ENCODE measurements around the gene IL20.

The IL20 gene, protein sequence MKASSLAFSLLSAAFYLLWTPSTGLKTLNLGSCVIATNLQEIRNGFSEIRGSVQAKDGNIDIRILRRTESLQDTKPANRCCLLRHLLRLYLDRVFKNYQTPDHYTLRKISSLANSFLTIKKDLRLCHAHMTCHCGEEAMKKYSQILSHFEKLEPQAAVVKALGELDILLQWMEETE

DNA sequence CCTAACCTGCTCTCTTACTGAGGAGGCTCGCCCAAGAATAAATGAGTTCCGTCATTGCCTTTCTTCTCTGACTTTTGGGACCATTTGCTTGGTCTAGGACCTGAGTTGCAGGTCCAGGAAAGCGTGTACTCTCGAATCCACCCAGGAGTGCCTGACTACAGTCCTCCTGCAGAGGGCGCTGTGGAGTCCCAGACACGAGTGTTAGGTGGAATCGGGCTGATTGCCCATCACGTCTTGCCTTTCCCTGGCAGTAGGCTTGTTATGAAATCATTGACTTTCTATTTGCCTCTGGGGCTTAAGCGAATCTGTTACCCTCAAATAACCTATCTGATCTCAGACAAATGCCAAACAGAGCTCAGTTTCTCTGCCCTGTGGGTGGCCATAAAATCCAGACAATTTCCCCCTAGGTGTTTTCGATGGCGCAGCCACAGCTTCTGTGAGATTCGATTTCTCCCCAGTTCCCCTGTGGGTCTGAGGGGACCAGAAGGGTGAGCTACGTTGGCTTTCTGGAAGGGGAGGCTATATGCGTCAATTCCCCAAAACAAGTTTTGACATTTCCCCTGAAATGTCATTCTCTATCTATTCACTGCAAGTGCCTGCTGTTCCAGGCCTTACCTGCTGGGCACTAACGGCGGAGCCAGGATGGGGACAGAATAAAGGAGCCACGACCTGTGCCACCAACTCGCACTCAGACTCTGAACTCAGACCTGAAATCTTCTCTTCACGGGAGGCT lies at the start of gene IL20:
Gene IL20, plus strand, starts transcription at position 685 of the 733 bp plus-strand sequence. CDS start 230 bp downstream, outside the sequence.
- DNase-seq (ENCODE audit: low read depth in 1 of 2, low spot score in 1 of 2) = peak; percentile 70 to 80

DNA sequence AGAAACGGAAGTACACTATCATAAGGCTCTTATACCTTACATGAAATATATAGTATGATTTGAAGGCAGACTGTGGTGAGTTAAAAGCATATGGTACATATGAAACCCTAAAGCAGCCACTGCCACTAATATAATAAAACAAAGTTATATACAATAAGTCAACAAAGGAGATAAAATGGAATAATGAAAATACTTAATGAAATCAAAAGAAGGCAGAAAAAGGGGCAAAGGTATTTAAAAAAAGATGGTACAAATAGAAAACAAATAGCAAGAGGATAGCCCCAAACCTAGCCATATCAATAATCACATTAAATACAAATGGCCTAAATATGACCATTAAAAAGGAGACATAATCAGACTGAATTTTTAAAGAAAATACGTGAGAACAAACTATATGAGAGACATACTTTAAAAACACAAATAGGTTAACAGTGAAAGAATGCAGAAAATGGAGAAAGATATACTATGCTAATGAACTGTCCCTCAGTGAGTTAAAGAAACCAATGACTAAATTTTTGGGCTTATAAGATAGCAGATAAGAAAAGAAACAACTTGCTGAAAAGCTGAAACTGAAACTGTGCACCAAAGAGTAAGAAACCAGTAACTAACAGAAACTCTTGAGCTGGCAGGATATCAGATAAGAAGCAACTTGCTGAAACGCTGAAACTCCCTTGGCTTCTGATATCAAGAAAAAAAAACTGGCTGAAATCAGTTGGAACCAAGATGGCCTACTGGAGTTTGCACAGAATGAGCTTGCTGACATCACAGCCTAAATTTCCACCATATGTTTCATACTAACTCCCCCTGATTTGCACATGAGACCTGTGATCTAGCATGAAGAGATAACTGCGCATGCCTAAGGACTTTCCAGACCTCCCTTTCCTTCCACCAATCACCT lies 48.8 kb upstream of the IL20 start:
- DNase-seq (ENCODE audit: low read depth in 1 of 2, low spot score in 1 of 2) = no peak

DNA sequence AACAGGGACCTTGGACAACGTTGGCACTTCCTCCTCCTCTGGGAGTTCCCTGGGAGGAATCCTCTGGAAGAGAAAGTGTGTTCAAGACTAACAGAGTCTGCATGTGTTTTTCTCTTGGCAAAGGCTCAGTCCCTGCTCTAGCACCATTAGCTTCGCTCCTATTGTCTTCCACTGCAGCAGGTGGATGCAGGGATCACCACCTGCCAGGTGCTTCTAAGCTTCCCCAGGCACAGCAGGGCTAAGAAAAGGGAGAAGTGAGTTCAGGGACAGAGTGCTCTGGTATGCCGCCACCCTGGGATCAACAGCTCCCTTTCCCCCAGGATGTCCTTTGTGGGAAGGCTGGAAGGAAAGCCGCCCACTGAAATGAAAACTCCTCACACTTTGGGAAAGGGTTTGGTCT lies 43.9 kb upstream of the IL20 start:
- DNase-seq (ENCODE audit: low read depth in 1 of 2, low spot score in 1 of 2) = no peak

DNA sequence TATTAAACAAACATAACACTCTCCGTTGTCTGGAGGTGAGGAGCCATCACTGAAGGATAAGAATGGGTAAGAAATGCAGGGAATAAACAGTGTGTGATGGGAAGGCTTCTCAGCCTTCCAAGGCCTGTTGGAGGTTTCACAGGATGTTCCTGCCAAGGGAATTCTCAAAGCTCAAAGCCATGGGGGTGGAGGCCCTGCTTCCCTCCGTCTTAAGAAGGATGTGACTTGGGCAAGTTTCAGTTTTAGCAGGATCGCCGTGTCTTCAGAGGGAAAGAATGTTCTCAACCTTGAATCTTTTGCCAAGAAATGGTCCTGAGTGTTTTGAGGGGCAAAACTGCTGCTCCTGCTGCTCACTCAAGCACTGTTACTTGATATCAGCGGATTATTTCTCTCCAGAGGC lies 41.7 kb upstream of the IL20 start:
- no peak for DNase-seq (ENCODE audit: low read depth in 1 of 2, low spot score in 1 of 2)

DNA sequence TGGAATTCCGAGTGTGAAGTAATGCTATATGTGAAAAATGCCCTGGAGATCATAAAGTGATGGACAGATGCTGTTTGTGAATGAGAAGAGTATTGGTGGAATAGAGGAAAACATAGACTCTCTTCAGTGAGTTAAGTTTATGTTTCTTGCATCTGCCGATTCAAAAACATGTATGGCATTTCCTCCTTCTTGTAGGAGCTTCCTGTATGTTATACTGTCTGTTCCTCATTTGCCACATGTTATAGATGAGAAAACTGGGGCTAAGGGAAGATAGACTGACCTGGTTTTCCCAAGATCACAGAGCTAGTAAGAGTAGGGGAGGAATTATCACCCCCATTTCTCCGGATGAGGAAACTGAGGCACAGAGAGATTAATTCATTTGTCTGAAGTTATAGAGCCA lies 41.1 kb upstream of the IL20 start:
- no peak for DNase-seq (ENCODE audit: low read depth in 1 of 2, low spot score in 1 of 2)

DNA sequence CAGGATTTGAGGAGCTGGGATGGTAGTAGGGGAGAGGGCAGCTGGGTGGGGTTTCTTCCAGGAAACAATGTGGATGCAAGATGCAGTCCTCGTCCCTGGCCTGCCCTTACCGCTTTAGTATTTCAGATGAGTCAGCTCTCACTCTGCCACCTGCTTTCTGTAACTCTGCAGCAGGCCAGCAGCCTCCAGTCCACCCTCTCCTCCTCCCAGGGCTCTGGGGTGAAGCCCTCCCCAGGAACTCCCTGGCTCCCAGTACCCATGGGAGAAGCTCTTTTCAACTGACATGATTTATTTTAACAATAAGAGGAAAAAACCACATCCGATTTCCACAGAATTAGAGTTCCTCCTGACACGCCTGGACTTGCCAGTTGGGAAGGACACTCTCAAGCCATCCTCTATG lies 39.0 kb upstream of the IL20 start:
- DNase-seq (ENCODE audit: low read depth in 1 of 2, low spot score in 1 of 2) = no peak

DNA sequence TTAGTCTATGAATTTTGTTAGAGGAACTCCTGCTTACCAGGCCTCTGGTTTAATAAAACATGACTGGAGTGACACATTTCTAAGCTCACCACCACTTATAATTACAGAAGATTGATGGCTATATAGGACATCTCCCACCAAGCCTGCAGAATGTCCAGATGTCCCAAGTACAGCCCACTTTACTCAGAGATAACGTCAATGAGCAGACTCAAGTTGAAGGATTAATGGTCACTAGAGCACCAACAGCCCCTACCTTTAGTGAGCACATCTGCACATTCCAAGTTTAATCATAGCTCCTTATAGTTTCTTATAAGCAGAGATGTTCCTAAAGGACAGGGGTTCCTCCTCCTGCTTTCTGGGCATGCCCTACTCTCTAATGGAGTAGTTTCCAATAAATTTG lies 37.4 kb upstream of the IL20 start:
- no peak for DNase-seq (ENCODE audit: low read depth in 1 of 2, low spot score in 1 of 2)

DNA sequence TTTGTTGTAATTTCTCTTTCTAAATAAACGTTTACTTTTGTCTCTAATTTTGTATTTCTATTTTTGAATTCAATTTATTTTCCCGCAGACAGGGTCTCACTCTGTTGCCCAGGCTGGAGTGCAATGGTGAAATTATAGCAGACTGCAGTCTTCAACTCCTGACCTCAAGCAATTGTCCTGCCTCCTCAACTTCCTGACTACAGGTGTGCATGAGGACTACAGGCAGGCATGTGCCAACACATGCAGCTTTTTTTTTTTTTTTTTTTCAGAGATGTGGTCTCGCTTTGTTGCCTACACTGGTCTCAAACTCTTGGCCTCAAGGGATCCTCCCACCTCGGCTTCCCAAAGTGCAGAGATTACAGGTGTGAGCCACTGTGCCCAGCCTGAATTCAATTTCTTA lies 36.7 kb upstream of the IL20 start:
- DNase-seq (ENCODE audit: low read depth in 1 of 2, low spot score in 1 of 2) = no peak

DNA sequence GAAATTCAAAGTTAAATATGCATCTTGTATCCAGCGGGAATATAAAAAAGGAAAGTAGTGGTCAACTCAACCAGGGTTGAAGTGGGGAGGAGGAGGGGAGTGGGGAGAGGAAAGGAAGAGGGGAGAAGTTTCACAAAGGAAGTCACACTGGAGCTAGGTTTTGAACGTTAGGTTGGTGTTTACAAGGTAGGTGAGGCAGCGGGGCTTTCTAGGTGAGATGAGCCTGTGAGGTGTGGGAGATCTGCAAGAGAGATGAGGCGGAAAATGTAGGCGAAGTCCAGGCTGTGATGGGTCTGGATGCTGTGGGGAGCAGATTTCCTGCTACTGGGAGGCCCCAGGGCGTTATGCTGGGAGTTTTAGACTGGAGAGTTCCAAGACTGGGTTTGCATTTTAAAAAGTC lies 36.1 kb upstream of the IL20 start:
- DNase-seq (ENCODE audit: low read depth in 1 of 2, low spot score in 1 of 2) = no peak

DNA sequence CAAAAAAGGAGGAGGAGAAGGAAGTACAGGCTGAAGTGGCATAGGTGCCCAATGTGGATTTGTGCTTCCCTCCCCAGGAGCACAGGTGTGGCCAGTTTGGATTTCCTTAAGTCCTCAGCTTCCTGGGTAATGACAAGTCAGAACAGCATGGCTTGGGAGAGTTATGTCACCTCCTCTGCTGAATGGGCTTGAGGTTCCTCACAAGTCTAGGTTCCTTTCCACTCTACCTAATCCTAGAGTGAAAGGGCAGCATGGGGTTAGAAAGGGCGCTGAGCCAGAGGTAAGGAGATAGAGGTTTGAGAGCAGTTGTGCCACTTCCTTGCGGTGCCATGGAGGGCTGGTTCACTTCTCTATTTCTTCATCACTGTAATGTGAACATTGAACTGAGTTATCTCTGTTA lies 35.5 kb upstream of the IL20 start:
- no peak for DNase-seq (ENCODE audit: low read depth in 1 of 2, low spot score in 1 of 2)

DNA sequence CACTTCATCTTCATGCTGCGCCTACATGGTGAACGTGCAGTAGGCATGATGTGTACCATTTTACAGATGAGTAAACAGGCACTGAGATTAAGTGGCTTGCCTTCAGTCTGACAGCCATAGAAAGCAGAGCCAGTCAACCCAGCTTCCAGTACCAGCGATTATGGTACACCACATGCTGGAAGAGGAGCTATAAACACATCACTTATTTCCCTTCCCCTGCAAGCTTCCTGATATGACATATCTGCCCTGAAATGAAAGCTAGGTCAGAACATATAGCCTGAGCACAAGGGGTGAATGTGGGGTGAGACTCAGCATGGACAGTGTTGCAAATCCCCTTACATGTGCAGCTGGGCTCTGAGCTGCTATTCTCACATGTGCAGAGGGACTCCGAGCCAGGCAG lies 33.8 kb upstream of the IL20 start:
- DNase-seq (ENCODE audit: low read depth in 1 of 2, low spot score in 1 of 2) = no peak

DNA sequence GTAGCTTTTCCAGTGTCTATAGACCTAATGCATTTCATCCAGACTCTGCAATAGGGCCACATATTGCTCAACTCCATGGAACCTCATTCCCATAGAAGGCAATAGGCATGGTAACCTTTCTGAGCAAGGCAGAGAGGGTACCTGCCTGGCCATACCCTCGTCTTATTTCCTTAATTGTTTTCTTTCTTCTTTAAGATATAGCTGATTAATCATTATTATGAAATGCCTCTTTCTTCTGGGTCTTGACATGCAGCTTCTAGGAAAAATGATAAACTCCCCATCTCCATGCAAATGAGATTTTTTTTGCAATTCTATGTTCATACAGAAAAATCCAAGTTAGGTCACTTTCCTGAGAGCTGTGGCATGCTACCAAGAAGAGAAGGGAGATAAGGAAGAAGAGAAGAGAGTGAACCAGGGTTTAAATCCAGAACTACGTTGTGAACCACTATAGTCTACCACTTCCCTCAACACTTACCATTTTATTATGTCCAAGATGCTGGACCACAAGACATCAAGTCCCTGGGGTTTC lies 33.0 kb upstream of the IL20 start:
- no peak for DNase-seq (ENCODE audit: low read depth in 1 of 2, low spot score in 1 of 2)

DNA sequence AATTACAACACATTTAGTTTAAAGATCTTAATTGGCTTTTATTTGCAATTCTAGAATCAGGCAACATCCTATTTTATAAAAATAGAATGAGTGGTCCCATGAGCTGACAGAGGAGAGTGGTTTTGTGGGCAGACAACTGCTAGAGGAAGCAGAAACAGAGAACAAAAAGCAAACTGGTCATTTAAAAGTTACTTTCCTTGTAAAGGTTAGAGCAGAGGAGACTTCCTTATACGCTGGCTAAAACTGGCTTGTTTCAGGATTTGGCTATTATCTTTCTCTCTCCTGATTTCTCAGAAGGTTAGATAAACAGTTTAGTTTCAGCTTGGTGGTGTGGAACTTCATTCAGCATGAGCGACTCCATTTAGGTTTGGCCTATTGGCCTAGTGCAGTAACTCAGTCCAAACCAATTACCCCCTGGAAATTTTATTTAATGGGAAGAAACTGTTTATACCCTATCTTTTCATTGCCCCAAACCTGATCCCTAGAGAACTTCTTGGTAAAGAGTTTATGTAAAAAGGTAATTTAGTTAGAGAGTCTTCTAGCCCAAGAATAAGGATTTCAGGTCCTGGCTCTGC lies 32.2 kb upstream of the IL20 start:
- no peak for DNase-seq (ENCODE audit: low read depth in 1 of 2, low spot score in 1 of 2)

DNA sequence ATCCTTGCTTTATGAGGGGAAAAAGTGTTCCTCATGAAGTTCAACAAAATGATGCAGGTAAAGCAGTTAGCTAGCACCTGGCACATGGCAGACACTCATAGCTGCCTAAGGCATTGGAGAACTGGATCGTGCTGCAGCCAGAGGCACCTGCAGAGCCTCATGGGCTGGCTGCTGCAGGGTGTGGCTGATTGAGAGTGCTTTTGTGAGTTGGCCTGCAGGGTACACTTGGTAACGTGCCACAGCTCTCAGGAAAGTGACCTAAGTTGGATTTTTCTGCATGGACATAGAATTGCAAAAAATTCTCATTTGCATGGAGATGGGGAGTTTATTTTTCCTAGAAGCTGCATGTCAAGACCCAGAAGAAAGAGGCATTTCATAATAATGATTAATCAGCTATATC lies 31.6 kb upstream of the IL20 start:
- no peak for DNase-seq (ENCODE audit: low read depth in 1 of 2, low spot score in 1 of 2)

DNA sequence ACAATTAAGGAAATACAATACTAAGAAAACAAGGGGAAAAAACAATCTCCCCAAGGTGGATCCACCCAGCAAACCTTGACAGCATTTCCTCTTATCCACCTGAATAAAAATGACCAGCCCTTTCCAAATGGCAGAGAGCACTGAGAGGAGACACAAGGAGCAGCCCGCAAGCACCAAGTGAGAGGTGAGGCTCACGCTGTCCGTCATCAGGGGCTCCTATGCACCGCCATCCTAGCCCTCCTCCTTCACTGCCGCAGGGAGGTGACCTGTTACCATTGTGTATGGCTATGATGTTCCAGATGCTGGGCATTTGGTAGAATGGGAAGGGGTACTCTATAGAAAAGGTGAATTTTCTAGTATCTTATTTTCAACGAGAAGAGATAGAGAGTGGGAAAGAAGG lies 31.2 kb upstream of the IL20 start:
- DNase-seq (ENCODE audit: low read depth in 1 of 2, low spot score in 1 of 2) = no peak

DNA sequence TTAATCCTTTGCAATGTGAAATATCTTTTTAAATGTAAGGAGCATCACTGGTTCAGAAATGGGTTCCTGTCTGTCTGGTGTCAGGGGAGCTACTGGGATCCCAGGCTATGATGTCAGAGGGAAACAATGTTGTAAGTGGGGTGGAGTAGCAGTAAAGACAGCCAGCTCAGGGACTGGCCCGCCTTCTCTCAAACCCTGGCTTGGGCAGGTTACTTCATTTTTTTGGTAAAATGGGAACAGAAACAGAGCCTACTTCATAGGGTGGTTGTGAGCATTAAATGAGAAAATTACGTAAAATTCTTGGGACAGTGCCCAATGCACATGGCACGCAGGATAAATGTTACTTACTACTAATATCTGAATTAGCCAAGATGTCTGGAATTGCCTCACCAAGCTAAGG lies 30.7 kb upstream of the IL20 start:
- DNase-seq (ENCODE audit: low read depth in 1 of 2, low spot score in 1 of 2) = no peak

DNA sequence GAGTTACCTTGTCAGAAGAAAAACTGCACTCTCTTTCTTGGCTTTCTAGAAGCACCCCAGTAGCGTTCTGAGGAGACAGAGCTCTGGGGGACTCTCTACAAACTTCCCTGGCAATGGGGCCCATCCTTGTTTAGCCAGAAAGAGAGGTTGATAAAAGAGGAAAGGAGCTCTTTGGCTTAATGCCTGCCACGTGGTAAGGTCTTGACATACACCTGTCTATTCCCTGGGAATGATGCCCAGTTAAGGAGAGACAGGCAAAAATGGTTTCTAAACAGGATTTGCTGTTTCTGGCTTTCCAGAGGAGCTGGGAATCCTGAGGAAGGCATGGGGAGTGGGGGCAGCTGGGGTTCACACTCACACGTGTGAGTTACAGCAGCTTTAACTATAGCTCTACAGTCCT lies 30.2 kb upstream of the IL20 start:
- DNase-seq (ENCODE audit: low read depth in 1 of 2, low spot score in 1 of 2) = no peak

DNA sequence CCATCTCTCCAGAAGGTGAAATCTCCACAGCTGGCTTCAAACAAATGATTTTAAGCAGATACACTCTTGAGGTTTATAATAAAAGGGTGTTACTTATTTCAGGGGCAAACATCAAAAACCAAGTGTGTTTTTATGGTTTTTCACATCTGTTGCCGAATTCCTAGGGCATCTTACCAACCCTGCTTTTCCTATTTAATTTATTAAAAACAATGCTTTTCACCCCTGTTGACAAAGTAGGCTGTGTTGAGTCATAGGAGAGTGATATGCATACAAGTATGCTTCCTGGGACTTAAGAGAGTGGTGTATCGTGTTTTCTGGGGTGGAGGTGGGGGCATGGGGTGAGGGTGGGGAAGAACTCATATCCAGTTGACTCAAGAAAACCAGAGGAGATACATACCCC lies 29.3 kb upstream of the IL20 start:
- DNase-seq (ENCODE audit: low read depth in 1 of 2, low spot score in 1 of 2) = no peak

DNA sequence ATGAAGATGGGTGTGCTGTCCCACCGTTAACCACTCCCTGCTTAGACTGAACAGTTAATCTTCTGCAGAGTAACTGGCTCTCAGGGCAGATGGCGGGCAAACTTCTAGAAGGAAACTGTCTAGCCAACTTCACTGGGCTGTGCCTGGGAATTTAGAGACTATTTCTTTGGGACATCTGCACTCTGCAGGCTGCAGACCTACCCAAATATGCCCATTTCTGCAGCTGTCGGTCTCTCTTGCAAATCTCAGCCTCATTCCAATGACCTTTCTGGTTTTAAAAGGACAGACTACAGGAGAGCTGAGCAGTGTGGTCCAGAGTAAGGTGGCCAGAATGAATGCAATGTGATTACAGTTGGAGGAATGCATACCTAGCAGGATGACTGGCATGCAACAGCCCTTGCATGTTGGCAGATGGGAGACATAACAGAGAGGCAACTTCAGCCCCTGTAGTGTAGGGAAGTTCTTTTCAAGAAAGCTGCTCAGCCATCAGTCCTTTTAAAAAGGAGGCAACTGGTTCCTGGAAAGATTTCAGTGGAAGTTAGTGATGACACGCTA lies 26.3 kb upstream of the IL20 start:
- no peak for DNase-seq (ENCODE audit: low read depth in 1 of 2, low spot score in 1 of 2)

DNA sequence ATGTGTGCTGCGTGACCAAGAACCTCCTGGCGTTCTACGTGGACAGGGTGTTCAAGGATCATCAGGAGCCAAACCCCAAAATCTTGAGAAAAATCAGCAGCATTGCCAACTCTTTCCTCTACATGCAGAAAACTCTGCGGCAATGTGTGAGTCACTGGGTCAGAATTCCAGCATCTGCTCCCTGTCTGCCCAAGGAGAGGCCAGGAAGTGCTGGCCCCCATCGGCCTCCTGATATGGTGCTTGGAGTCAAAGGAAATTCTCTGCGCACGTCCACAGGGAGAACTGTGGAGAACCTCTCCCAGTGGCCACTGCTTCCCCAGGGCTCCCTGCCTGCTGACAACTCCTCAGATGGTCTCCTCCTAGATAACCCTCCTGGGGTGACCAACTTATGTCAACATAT lies 25.6 kb upstream of the IL20 start:
- no peak for DNase-seq (ENCODE audit: low read depth in 1 of 2, low spot score in 1 of 2)

DNA sequence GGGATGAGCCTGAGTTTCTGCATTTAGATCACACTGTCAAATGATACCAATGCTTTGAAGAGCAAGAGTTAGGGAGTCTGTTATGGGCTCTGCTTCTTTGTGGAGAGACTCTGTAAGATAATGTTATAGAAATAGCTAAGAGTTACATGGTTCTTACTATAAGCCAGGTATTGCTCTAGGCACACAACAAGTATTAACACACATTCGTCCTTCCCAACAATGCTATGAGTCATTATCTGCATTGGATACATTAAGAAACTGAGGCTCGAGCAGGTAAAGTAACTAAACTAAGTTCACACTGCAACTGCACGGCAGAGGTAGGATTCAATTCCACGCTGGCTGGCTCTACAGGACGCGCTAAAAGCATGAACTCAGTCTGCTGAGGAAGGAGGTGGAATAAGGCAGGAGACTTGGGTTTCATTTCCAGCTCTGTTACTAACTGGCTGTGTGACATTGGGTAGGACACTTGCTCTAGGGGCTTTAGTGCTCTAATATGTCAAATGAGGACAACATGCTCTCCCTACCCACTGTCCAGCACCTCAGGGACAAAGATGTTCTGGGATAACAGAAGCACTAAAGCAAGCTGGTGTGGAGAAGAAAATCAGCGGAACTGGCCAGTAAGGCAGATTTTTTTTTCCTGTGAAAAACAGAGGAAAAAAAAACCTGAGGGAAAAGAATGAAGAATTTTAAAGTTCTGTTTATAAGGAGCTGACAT lies 23.7 kb upstream of the IL20 start:
- DNase-seq (ENCODE audit: low read depth in 1 of 2, low spot score in 1 of 2) = no peak

Data from stimulated activated CD4-positive, alpha-beta T cell treated with anti-CD3 and anti-CD28 coated beads, Interleukin-15, amount 100 ng/mL, for 1 hour (primary cell).